ENCODE results near the gene USH1G. TPM values are rescaled to one million over a fixed set of nuclear protein-coding genes. Genes with fewer than 3 reads are reported as not detected.

Gene USH1G
- polyA plus RNA-seq, 1 donor from 2014 or later = not detected

DNA sequence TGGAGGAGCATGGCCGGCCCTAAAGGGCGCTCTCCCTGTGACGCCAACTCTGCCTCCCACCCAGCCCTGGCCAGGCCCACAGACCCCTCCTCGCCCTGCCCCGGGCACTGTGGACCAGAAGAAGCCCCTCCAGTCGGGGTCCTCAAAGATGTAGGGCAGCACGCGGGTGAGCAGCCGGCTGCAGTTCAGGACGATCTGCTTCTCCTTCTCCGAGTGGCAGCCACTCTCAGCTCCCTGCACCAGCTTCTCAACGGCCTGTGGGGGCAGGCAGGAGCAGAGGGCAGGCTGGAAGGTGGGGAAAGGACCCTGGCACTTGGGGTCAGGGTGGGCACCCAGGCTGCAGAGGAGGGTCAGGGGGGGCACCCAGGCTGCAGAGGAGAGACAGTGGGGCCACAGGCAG is 40.6 kb upstream of the USH1G start:
- Histone ChIP-seq H3K9me3 (ENCODE audit: low read length) (no peaks in the 10 kb centered on the region), H4K20me1 (ENCODE audit: insufficient read depth) (no peaks in the 10 kb centered on the region), H2AFZ (ENCODE audit: low read depth, low read length) (no peak overlapping the region), H3K27me3 (ENCODE audit: insufficient read depth, low read depth, low read length) (no peaks in the 10 kb centered on the region), H3K4me2 (ENCODE audit: low read length) (no peak overlapping the region), H3K9ac (ENCODE audit: low read length) (no peak overlapping the region), H3K79me2 (replicated peaks; ENCODE audit: insufficient read depth, low read length) (no peaks in the 10 kb centered on the region), H3K36me3 (ENCODE audit: insufficient read depth, low read length) (no peaks in the 10 kb centered on the region), H3F3A (ENCODE audit: insufficient read depth, low read length, poor library complexity, severe bottlenecking) (no peaks in the 10 kb centered on the region), H3K4me3 (ENCODE audit: low read length) (no peak overlapping the region), H3K9me2 (ENCODE audit: insufficient read depth, low read length) (no peaks in the 10 kb centered on the region), H3K27ac (ENCODE audit: low read length) (no peak overlapping the region)
- TF ChIP-seq, protein P1, sequence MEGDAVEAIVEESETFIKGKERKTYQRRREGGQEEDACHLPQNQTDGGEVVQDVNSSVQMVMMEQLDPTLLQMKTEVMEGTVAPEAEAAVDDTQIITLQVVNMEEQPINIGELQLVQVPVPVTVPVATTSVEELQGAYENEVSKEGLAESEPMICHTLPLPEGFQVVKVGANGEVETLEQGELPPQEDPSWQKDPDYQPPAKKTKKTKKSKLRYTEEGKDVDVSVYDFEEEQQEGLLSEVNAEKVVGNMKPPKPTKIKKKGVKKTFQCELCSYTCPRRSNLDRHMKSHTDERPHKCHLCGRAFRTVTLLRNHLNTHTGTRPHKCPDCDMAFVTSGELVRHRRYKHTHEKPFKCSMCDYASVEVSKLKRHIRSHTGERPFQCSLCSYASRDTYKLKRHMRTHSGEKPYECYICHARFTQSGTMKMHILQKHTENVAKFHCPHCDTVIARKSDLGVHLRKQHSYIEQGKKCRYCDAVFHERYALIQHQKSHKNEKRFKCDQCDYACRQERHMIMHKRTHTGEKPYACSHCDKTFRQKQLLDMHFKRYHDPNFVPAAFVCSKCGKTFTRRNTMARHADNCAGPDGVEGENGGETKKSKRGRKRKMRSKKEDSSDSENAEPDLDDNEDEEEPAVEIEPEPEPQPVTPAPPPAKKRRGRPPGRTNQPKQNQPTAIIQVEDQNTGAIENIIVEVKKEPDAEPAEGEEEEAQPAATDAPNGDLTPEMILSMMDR (IDR thresholded peaks at IDR 0.05; ENCODE audit: poor library complexity, severe bottlenecking) = no peak
- no peak for TF ChIP-seq MXI1 (conservative IDR thresholded peaks at IDR 0.05; ENCODE audit: poor library complexity, severe bottlenecking)
- no peak for TF ChIP-seq EZH2 (IDR thresholded peaks at IDR 0.05; ENCODE audit: borderline replicate concordance, insufficient read depth, low read length, poor library complexity, severe bottlenecking)
- TF ChIP-seq, protein P2, sequence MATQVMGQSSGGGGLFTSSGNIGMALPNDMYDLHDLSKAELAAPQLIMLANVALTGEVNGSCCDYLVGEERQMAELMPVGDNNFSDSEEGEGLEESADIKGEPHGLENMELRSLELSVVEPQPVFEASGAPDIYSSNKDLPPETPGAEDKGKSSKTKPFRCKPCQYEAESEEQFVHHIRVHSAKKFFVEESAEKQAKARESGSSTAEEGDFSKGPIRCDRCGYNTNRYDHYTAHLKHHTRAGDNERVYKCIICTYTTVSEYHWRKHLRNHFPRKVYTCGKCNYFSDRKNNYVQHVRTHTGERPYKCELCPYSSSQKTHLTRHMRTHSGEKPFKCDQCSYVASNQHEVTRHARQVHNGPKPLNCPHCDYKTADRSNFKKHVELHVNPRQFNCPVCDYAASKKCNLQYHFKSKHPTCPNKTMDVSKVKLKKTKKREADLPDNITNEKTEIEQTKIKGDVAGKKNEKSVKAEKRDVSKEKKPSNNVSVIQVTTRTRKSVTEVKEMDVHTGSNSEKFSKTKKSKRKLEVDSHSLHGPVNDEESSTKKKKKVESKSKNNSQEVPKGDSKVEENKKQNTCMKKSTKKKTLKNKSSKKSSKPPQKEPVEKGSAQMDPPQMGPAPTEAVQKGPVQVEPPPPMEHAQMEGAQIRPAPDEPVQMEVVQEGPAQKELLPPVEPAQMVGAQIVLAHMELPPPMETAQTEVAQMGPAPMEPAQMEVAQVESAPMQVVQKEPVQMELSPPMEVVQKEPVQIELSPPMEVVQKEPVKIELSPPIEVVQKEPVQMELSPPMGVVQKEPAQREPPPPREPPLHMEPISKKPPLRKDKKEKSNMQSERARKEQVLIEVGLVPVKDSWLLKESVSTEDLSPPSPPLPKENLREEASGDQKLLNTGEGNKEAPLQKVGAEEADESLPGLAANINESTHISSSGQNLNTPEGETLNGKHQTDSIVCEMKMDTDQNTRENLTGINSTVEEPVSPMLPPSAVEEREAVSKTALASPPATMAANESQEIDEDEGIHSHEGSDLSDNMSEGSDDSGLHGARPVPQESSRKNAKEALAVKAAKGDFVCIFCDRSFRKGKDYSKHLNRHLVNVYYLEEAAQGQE (IDR thresholded peaks at IDR 0.05; ENCODE audit: borderline replicate concordance) = no peak
- TF ChIP-seq EP300 (conservative IDR thresholded peaks at IDR 0.05; ENCODE audit: poor library complexity, severe bottlenecking) = no peak
- TF ChIP-seq SMC3 (conservative IDR thresholded peaks at IDR 0.05; ENCODE audit: poor library complexity) = no peak
- no peak for TF ChIP-seq POLR2AphosphoS5 (IDR thresholded peaks at IDR 0.05)
- TF ChIP-seq TAF1 (IDR thresholded peaks at IDR 0.05; ENCODE audit: low read depth) = no peak
- no peak for TF ChIP-seq RAD21 (conservative IDR thresholded peaks at IDR 0.05)

DNA sequence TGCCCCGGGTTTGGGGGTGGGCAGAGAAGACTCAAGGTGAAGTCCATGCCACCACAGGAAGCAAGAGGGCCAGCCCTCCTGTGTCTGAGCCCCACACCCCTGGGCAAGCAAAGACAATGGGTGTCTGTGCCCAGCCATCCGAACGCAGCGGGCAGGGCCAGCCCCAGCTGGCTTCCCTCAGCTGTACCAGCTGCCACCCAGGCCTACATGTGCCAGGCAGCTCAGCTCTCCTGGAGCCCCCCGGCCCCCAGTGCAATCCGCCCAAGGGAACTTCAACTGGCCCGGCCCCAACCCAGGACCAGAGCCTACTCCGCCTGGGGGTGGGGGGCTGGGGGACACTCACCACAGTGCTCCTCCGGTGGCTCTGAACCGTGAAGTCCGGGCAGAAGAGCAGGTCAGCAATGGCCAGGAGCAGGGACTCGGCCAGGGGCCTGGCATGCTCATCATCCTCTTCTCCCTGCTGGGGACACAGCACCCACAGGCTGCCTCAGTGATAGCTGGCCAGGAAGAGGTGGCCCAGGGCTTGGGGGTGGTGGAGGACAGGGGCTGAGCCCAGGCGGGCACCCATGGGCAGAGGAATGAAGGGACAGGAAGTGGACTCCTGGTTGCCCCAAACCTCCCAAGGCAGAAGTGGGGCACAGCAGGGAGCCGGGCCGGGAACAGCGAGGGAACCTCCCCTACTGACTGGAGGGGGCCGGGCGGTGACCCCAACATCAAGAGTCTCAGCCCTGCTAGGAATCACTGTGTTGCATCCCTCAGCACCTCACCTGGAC is 39.8 kb upstream of the USH1G start:
- H3K27ac ChIP-seq (ENCODE audit: low read length) = no peak overlapping the region
- H3K36me3 ChIP-seq (ENCODE audit: insufficient read depth, low read length) = no peaks in the 10 kb centered on the region
- H3K79me2 ChIP-seq (replicated peaks; ENCODE audit: insufficient read depth, low read length) = no peaks in the 10 kb centered on the region
- H3K4me2 ChIP-seq (ENCODE audit: low read length) = no peak overlapping the region
- no peak overlapping the region for H2AFZ ChIP-seq (ENCODE audit: low read depth, low read length)
- no peaks in the 10 kb centered on the region for H3K9me3 ChIP-seq (ENCODE audit: low read length)
- no peaks in the 10 kb centered on the region for H3F3A ChIP-seq (ENCODE audit: insufficient read depth, low read length, poor library complexity, severe bottlenecking)
- H3K9ac ChIP-seq (ENCODE audit: low read length) = no peak overlapping the region
- H3K27me3 ChIP-seq (ENCODE audit: insufficient read depth, low read depth, low read length) = no peaks in the 10 kb centered on the region
- H3K9me2 ChIP-seq (ENCODE audit: insufficient read depth, low read length) = no peaks in the 10 kb centered on the region
- no peak for TF ChIP-seq TAF1 (IDR thresholded peaks at IDR 0.05; ENCODE audit: low read depth)
- TF ChIP-seq, protein P1 (IDR thresholded peaks at IDR 0.05; ENCODE audit: poor library complexity, severe bottlenecking) = no peak
- no peaks in the 10 kb centered on the region for H4K20me1 ChIP-seq (ENCODE audit: insufficient read depth)
- no peak overlapping the region for H3K4me3 ChIP-seq (ENCODE audit: low read length)

All from neural cell (in vitro differentiated cells).